SK-N-SH treated with all-trans-retinoic acid at 6 μM for 48 hours (cell line): ENCODE data around the gene TLCD2.

Experiments used
- ARNTL ChIP-seq: fragments of 450-650 bp; formaldehyde crosslinking; IDR thresholded peaks from 2 replicates; pipeline ENCODE4 v1.5.0; 2020; ENCODE audit warnings: low read depth, mild to moderate bottlenecking, moderate library complexity, borderline replicate concordance
- CREB5 ChIP-seq: fragments of 250-450 bp; sonication (Bioruptor Pico); IDR thresholded peaks from 2 replicates; pipeline ENCODE4 v1.5.1; 2020; ENCODE audit warnings: low read depth, mild to moderate bottlenecking, moderate library complexity
- PATZ1 ChIP-seq: fragments of 250-450 bp; sonication (Bioruptor Pico); IDR thresholded peaks from 2 replicates; pipeline ENCODE4 v1.8.0; 2020; ENCODE audit warnings: mild to moderate bottlenecking, moderate library complexity, borderline replicate concordance
- POU6F1 ChIP-seq: fragments of 250-450 bp; sonication (Bioruptor Pico); IDR thresholded peaks from 2 replicates; pipeline ENCODE4 v1.8.0; 2021; ENCODE audit warnings: low read depth, mild to moderate bottlenecking, moderate library complexity, borderline replicate concordance
- SNAI2 ChIP-seq: fragments of 250-450 bp; sonication (Bioruptor Pico); IDR thresholded peaks from 2 replicates; pipeline ENCODE4 v1.5.0; 2020; ENCODE audit warnings: mild to moderate bottlenecking, moderate library complexity
- TCF4 ChIP-seq: fragments of 250-450 bp; sonication (Bioruptor Pico); IDR thresholded peaks from 2 replicates; pipeline ENCODE4 v1.8.0; 2021; ENCODE audit warnings: mild to moderate bottlenecking, moderate library complexity, borderline replicate concordance

DNA sequence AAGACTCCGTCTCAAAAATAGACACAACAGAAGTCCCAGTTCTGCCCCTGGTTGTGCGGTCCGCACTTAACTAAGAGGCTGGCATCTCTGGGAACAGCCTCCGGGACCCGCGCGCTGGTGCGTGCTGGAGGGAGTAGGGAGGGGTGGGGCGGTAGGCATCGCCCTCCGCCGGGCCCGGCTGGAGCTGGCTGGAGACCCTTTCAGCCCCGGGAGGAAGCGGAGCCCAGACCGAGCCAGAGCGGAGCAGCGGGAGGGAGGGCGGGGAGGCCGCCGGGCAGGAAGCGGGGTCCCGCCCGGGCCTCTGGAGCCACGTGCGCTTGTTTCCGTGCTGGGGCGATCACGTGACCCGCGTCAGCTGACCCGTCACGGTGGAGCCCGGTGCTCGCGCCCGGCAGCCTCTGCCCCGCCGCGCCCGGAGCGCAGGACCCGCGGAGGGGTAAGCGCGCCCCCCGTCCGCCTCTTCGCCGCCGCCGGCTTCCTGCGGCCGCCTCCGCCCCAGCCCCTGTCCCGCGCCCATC lies 14.2 kb upstream of the TLCD2 start, which contains the start of gene WDR81:
- TF ChIP-seq CREB5 (CRISPR knock-in tag) (no peak), TCF4 (CRISPR knock-in tag) (no peak), PATZ1 (no peak), SNAI2 (CRISPR knock-in tag) (no peak), ARNTL (CRISPR knock-in tag) (no peak), POU6F1 (CRISPR knock-in tag) (no peak)
